RWPE2 (cell line): ENCODE data around the gene TIMM22.

Experiments
- ATAC-seq: fragments of 200-7000 bp; cut with Tn5 transposase; 3 replicates; pipeline ENCODE4 v1.9.1; 2021; ENCODE audit warnings: low read depth
- DNase-seq: peaks from one replicate; pipeline ENCODE4 v3.0.0-alpha.2; 2020; ENCODE audit warnings: low spot score
- H3K27ac ChIP-seq: fragments of 450-650 bp; 2 replicates; pipeline ENCODE4 v1.5.1; 2017; ENCODE audit warnings: mild to moderate bottlenecking; ENCODE audit not compliant: poor library complexity, severe bottlenecking
- H3K27me3 ChIP-seq: fragments of 250-450 bp; sonication (Bioruptor Pico); 2 replicates; pipeline ENCODE4 v1.5.1; 2021; ENCODE audit warnings: mild to moderate bottlenecking, moderate library complexity; ENCODE audit not compliant: insufficient read depth, poor library complexity, severe bottlenecking
- H3K36me3 ChIP-seq: fragments of 250-450 bp; sonication (Bioruptor Pico); 2 replicates; pipeline ENCODE4 v1.5.1; 2020; ENCODE audit warnings: low read depth, mild to moderate bottlenecking, moderate library complexity
- H3K4me1 ChIP-seq: fragments of 250-450 bp; sonication (Bioruptor Pico); 2 replicates; pipeline ENCODE4 v1.5.1; 2021; ENCODE audit warnings: mild to moderate bottlenecking, moderate library complexity; ENCODE audit not compliant: insufficient read depth, poor library complexity, severe bottlenecking
- H3K4me3 ChIP-seq: fragments of 250-450 bp; sonication (Bioruptor Pico); 2 replicates; pipeline ENCODE4 v1.5.1; 2021; ENCODE audit warnings: mild to moderate bottlenecking, moderate library complexity; ENCODE audit not compliant: severe bottlenecking
- H3K9me3 ChIP-seq: fragments of 250-450 bp; sonication (Bioruptor Pico); 2 replicates; pipeline ENCODE4 v1.5.1; 2021; ENCODE audit warnings: mild to moderate bottlenecking, moderate library complexity; ENCODE audit not compliant: severe bottlenecking
- TF ChIP-seq, protein P1 (sequence below): fragments of 450-650 bp; IDR thresholded peaks from one replicate; pipeline ENCODE4 v1.5.1; 2017; ENCODE audit warnings: mild to moderate bottlenecking, moderate library complexity; ENCODE audit not compliant: poor library complexity, severe bottlenecking

TIMM22 gene

DNA sequence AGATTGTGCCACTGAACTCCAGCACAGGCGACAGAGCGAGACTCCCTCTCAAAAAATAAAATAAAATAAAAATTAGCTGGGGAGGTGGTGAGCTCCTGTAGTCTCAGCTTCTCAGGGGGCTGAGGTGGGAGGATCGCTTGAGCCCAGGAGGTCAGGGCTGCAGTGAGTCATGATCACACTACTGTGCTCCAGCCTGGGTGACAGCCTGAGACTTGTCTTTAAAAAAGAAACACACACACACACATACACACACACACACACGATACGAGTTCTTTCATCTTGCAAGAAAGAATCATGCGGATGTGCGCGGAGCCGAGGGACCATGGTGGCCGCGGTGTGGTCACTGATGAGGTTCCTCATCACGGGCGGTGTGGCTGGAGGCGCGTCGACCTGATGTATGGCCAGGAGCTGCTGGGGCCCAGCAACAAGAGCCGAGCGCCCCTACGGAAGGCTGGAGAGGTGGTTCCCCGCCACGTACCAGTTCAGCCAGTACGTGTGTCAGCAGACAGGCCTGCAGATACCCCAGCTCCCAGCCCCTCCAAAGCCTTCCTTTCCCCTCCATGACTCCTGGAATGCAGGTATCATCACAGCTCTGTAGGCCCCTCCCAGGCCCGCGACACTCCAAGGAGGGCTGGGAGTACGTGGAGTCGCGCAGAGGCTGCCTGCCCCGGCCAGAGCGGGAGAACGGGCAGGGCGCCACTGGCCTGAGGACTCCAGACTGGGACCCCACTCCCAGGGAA lies 38.0 kb upstream of the TIMM22 start:
- H3K36me3 ChIP-seq, result peaks cover 40% of the 10 kb centered on the region
- H3K27ac ChIP-seq, result no peak overlapping the region
- TF ChIP-seq, protein P1, sequence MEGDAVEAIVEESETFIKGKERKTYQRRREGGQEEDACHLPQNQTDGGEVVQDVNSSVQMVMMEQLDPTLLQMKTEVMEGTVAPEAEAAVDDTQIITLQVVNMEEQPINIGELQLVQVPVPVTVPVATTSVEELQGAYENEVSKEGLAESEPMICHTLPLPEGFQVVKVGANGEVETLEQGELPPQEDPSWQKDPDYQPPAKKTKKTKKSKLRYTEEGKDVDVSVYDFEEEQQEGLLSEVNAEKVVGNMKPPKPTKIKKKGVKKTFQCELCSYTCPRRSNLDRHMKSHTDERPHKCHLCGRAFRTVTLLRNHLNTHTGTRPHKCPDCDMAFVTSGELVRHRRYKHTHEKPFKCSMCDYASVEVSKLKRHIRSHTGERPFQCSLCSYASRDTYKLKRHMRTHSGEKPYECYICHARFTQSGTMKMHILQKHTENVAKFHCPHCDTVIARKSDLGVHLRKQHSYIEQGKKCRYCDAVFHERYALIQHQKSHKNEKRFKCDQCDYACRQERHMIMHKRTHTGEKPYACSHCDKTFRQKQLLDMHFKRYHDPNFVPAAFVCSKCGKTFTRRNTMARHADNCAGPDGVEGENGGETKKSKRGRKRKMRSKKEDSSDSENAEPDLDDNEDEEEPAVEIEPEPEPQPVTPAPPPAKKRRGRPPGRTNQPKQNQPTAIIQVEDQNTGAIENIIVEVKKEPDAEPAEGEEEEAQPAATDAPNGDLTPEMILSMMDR, result no peak
- DNase-seq (no peak), ATAC-seq (no peak)
- H3K27me3 ChIP-seq, result no peaks in the 10 kb centered on the region
- H3K4me3 ChIP-seq, result no peak overlapping the region
- H3K4me1 ChIP-seq, result peaks cover 19% of the 10 kb centered on the region
- H3K9me3 ChIP-seq, result no peaks in the 10 kb centered on the region

DNA sequence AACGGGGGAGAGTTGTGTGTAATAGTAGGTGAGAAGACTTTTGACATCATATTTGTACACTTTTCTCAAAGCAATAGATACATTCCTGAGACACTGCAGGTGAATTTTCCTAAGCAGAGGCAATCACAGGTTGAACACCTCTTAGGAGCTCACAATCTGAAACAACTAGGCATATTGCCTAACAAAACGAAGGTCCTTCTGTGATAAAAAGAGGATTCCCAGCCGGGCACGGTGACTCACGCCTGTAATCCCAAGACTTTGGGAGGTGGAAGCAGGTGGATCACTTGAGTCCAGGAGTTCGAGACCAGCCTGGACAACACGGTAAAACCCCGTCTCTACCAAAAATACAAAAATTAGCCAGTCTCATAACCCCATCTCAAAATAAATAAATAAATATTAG lies 34.8 kb upstream of the TIMM22 start:
- H3K9me3 ChIP-seq, result no peaks in the 10 kb centered on the region
- no peak overlapping the region for H3K4me3 ChIP-seq
- H3K4me1 ChIP-seq, result peaks cover 16% of the 10 kb centered on the region
- ATAC-seq, result no peak
- no peak overlapping the region for H3K27ac ChIP-seq
- no peak for DNase-seq
- H3K36me3 ChIP-seq, result peaks cover 37% of the 10 kb centered on the region
- H3K27me3 ChIP-seq, result no peaks in the 10 kb centered on the region
- TF ChIP-seq, protein P1, result no peak

DNA sequence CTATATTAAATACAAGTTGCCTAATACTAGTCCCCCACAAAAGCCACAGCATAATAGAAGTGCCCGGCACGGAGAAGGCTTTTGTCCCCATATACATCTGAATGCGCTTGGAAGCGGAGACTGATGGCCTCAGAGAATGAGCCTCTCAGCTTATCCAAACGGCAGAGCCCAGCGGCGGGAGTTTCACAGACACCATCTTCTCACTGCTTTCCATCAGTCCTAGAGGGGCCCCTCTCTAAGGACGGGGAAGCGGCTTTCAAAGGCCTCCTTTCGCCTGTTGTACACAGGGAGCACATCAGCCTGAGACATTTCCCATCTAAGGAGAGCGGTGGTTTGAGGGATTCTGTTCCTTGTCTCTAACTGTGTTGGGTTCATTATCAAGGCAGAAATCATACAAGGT lies 34.3 kb upstream of the TIMM22 start:
- Histone ChIP-seq H3K27ac (no peak overlapping the region), H3K9me3 (no peaks in the 10 kb centered on the region), H3K36me3 (peaks cover 33% of the 10 kb centered on the region), H3K4me1 (peaks cover 14% of the 10 kb centered on the region), H3K27me3 (no peaks in the 10 kb centered on the region), H3K4me3 (no peak overlapping the region)
- no peak for DNase-seq
- TF ChIP-seq, protein P1, result no peak
- ATAC-seq, result no peak

DNA sequence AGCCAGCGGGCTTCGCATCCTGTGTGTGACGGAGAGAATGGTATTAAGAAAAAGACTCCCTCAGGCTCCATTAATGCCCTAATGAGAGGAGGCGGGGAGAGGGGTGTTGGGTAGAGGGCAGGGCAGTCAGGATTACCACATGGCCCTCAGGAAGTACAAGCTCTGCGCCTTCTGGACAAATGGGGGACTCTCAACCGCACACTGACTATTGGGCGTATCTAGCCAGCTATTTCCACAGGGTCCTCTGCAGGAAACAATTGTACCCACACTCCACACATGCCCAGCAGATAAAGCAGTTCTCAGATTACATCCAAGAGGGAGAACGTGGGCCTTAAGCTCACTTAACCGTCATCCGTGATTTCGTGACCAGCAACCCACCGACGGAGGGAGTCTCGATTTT lies 32.1 kb upstream of the TIMM22 start:
- ATAC-seq, result no peak
- TF ChIP-seq, protein P1, result no peak
- no peaks in the 10 kb centered on the region for H3K9me3 ChIP-seq
- H3K4me3 ChIP-seq, result no peak overlapping the region
- DNase-seq, result no peak
- H3K4me1 ChIP-seq, result peaks cover 25% of the 10 kb centered on the region
- peaks cover 42% of the 10 kb centered on the region for H3K36me3 ChIP-seq
- H3K27ac ChIP-seq, result peak overlapping the region; percentile 10
- H3K27me3 ChIP-seq, result no peaks in the 10 kb centered on the region

DNA sequence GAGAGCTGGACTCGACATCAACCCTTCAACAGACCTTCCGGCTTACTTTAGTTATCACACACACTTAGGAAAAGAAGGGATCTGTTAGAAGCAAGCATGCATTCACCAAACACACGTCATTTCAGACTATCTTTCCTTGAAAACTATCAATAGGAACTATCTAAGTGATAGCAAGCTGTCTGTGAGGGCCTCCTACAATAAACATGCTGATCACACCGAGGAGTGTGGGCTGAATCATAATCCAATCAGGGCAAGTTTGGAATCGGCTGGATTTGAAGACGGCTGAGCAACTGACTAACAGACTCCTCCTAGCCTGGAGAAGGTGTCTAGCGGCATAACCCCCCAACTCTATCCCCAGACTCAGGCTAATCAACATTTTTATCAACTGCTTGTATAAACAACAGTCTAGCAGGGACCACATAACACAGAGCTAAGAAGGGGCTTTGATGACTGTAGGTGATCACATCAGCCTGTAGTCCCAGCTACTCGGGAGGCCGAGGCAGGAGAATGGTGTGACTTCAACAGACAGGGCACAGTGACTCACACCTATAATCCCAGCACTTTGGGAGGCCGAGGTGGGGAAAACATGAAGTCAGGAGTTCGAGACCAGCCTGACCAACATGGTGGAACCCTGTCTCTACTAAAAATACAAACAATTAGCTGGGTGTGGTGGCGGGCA lies 31.5 kb upstream of the TIMM22 start:
- H3K4me1 ChIP-seq, result peaks cover 31% of the 10 kb centered on the region
- DNase-seq, result no peak
- peaks cover 42% of the 10 kb centered on the region for H3K36me3 ChIP-seq
- TF ChIP-seq, protein P1, result no peak
- ATAC-seq, result no peak
- H3K4me3 ChIP-seq, result no peak overlapping the region
- peak overlapping the region; percentile 10 for H3K27ac ChIP-seq
- H3K9me3 ChIP-seq, result no peaks in the 10 kb centered on the region
- H3K27me3 ChIP-seq, result no peaks in the 10 kb centered on the region
